ENCODE data around the gene FILIP1L. TPM values are rescaled to one million over a fixed set of nuclear protein-coding genes. Genes with fewer than 3 reads are reported as not detected.

The FILIP1L gene
- total RNA-seq, 1 donor from 2014 or later: 1.1 TPM

GRCh38 chr3:99795573-99795972, 318.7 kb downstream of the FILIP1L start:
- FAIRE-seq: no peak
- TF ChIP-seq, protein P1, sequence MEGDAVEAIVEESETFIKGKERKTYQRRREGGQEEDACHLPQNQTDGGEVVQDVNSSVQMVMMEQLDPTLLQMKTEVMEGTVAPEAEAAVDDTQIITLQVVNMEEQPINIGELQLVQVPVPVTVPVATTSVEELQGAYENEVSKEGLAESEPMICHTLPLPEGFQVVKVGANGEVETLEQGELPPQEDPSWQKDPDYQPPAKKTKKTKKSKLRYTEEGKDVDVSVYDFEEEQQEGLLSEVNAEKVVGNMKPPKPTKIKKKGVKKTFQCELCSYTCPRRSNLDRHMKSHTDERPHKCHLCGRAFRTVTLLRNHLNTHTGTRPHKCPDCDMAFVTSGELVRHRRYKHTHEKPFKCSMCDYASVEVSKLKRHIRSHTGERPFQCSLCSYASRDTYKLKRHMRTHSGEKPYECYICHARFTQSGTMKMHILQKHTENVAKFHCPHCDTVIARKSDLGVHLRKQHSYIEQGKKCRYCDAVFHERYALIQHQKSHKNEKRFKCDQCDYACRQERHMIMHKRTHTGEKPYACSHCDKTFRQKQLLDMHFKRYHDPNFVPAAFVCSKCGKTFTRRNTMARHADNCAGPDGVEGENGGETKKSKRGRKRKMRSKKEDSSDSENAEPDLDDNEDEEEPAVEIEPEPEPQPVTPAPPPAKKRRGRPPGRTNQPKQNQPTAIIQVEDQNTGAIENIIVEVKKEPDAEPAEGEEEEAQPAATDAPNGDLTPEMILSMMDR (IDR thresholded peaks at IDR 0.05; ENCODE audit: insufficient read depth, low read length, severe bottlenecking): no peak
- Histone ChIP-seq H3K4me3 (ENCODE audit: low read depth, low read length) (no peak overlapping the region), H3K27me3 (ENCODE audit: control insufficient read depth, insufficient read depth, low read length) (no peaks in the 10 kb centered on the region), H3K36me3 (ENCODE audit: control insufficient read depth, insufficient read depth, low read length) (no peaks in the 10 kb centered on the region)
- no peak for DNase-seq (ENCODE audit: low read depth)

DNA sequence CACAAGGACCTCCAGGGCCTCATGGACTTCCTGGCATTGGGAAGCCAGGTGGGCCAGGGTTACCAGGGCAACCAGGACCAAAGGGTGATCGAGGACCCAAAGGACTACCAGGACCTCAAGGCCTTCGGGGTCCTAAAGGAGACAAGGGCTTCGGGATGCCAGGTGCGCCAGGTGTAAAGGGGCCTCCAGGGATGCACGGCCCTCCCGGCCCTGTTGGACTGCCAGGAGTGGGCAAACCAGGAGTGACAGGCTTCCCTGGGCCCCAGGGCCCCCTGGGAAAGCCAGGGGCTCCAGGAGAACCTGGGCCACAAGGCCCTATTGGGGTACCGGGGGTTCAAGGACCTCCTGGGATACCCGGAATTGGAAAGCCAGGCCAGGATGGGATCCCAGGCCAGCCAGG, 319.8 kb downstream of the FILIP1L start:
- no peak for FAIRE-seq
- no peaks in the 10 kb centered on the region for H3K36me3 ChIP-seq (ENCODE audit: control insufficient read depth, insufficient read depth, low read length)
- no peak overlapping the region for H3K4me3 ChIP-seq (ENCODE audit: low read depth, low read length)
- H3K27me3 ChIP-seq (ENCODE audit: control insufficient read depth, insufficient read depth, low read length): no peaks in the 10 kb centered on the region
- TF ChIP-seq, protein P1 (IDR thresholded peaks at IDR 0.05; ENCODE audit: insufficient read depth, low read length, severe bottlenecking): no peak
- no peak for DNase-seq (ENCODE audit: low read depth)

DNA sequence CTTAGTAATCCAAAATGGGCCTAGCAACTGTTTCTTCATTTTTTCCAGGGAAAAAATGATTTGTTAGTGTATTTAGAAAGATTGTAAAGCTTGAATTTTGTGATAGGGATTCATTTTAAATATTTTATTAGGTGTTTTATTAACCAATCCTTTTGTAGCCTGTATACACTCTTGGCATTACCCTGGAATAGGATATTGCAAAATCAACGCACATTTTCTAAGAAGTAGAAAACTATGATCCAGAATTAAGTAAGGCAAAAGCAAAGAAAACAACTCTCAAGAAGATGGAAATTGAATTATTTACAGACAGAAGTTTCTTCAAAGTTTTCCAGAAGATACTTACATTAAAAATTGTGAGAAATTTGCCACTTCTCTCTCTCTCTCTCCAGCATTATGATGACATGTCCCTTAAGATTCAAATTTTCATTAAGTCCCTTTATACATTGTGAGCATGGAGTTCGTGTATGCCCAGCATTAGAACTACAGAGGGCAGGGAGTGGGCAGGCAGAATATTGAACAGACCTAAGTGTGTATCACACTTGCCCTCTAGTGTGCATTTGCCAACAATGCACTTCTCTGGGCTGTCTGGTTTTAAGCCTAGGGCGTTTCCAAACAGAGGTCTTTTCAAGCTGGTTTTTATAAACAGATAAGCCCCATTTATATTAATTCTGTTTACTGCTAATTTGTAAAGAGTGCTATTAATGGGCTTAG, 325.1 kb downstream of the FILIP1L start:
- DNase-seq (ENCODE audit: low read depth): peak; percentile 65
- no peaks in the 10 kb centered on the region for H3K27me3 ChIP-seq (ENCODE audit: control insufficient read depth, insufficient read depth, low read length)
- FAIRE-seq: no peak
- H3K4me3 ChIP-seq (ENCODE audit: low read depth, low read length): no peak overlapping the region
- H3K36me3 ChIP-seq (ENCODE audit: control insufficient read depth, insufficient read depth, low read length): no peaks in the 10 kb centered on the region
- TF ChIP-seq, protein P1 (IDR thresholded peaks at IDR 0.05; ENCODE audit: insufficient read depth, low read length, severe bottlenecking): peak; percentile 68

Other genes starting within 250 kb of the FILIP1L start
- 36.6 and 46.3 TPM in 2 replicates for gene TBC1D23, start 146.5 kb upstream of the FILIP1L start, total RNA-seq
- gene NIT2, start 220.3 kb upstream of the FILIP1L start, total RNA-seq: 15.3 and 21.9 TPM in 2 replicates